ENCODE data around the gene CDH23. TPM values are rescaled to one million over a fixed set of nuclear protein-coding genes. Genes with fewer than 3 reads are reported as not detected.

Gene CDH23
- total RNA-seq, 1 donor from 2014 or later = 0.29 TPM

- Mint-ChIP-seq H3K9me3 (no peaks in the 10 kb centered on the region), H3K4me3 (peak overlapping the region; percentile 67), H3K27ac (peak overlapping the region; percentile 14), H3K4me1 (peaks cover 21% of the 10 kb centered on the region), H3K36me3 (ENCODE audit: low read depth) (no peaks in the 10 kb centered on the region), H3K27me3 (no peaks in the 10 kb centered on the region)
- ATAC-seq (ENCODE audit: low read depth) = peak; percentile 74
- ChIA-PET POLR2A (no interaction called here), CTCF (no interaction called here)
- TF ChIP-seq, protein P1, sequence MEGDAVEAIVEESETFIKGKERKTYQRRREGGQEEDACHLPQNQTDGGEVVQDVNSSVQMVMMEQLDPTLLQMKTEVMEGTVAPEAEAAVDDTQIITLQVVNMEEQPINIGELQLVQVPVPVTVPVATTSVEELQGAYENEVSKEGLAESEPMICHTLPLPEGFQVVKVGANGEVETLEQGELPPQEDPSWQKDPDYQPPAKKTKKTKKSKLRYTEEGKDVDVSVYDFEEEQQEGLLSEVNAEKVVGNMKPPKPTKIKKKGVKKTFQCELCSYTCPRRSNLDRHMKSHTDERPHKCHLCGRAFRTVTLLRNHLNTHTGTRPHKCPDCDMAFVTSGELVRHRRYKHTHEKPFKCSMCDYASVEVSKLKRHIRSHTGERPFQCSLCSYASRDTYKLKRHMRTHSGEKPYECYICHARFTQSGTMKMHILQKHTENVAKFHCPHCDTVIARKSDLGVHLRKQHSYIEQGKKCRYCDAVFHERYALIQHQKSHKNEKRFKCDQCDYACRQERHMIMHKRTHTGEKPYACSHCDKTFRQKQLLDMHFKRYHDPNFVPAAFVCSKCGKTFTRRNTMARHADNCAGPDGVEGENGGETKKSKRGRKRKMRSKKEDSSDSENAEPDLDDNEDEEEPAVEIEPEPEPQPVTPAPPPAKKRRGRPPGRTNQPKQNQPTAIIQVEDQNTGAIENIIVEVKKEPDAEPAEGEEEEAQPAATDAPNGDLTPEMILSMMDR (IDR thresholded peaks at IDR 0.05) = no peak
- DNase-seq = no peak
- intact Hi-C loops (cut with micrococcal nuclease) = no loop called here
These were observed 78.6 kb downstream of the CDH23 start for GRCh38 chr10:71475243-71475871.

DNA sequence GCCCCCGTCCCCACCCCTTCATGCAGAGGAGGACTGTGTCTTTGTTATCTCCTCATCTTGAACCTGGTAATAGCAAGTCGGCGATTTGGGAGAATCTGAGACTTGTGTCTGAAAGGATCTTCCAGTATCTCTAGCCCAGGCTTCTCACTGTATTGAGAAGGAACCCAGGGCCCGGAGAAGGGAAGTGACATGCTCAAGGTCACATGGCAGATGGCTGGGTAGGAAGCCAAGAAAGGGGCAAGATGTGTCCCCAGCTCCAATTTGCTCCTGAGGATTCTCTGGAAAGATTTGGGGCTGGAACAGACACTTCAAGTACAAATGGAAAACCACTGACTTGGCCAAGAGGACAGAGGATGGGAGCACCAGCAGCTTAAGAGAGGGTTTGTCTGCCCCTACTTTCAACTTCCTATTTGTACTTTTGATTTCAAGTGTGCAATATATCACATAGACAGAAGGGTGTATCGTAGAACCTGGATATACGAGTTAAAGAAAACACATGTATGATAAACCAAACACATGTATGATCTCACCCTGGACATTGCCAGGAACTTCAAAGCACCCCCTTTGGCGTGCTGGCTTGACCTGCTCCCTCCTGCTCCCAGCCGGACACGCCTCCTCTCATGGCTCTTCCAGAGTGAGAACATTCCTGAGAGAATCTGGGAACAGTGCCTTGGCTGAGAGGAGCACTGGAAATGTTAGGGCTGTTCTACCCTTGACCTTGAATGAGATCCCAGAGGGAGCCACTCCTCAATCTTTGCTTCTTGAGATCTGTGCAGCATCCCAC is 79.7 kb downstream of the CDH23 start:
- no peaks in the 10 kb centered on the region for H3K9me3 Mint-ChIP-seq
- intact Hi-C loops (cut with micrococcal nuclease) = no loop called here
- ChIA-PET CTCF (no interaction called here), POLR2A (no interaction called here)
- TF ChIP-seq, protein P1 (IDR thresholded peaks at IDR 0.05) = no peak
- DNase-seq = no peak
- H3K36me3 Mint-ChIP-seq (ENCODE audit: low read depth) = no peaks in the 10 kb centered on the region
- no peak overlapping the region for H3K27ac Mint-ChIP-seq
- no peaks in the 10 kb centered on the region for H3K27me3 Mint-ChIP-seq
- peaks cover 21% of the 10 kb centered on the region for H3K4me1 Mint-ChIP-seq
- no peak overlapping the region for H3K4me3 Mint-ChIP-seq
- ATAC-seq (ENCODE audit: low read depth) = no peak

- ATAC-seq (ENCODE audit: low read depth) (no peak), DNase-seq (no peak)
- Mint-ChIP-seq H3K4me3 (no peak overlapping the region), H3K27ac (no peak overlapping the region), H3K27me3 (peaks cover 2% of the 10 kb centered on the region), H3K4me1 (peaks cover 21% of the 10 kb centered on the region), H3K9me3 (no peaks in the 10 kb centered on the region), H3K36me3 (ENCODE audit: low read depth) (no peaks in the 10 kb centered on the region)
- TF ChIP-seq, protein P1 (IDR thresholded peaks at IDR 0.05) = no peak
- intact Hi-C loops (cut with micrococcal nuclease) = no loop called here
- CTCF ChIA-PET = no interaction called here
- POLR2A ChIA-PET = no interaction called here
These were observed 81.5 kb downstream of the CDH23 start for GRCh38 chr10:71478173-71478572.

- ChIA-PET CTCF (no interaction called here), POLR2A (no interaction called here)
- TF ChIP-seq, protein P1 (IDR thresholded peaks at IDR 0.05) = no peak
- peaks cover 2% of the 10 kb centered on the region for H3K27me3 Mint-ChIP-seq
- H3K4me3 Mint-ChIP-seq = no peak overlapping the region
- no peak overlapping the region for H3K27ac Mint-ChIP-seq
- ATAC-seq (ENCODE audit: low read depth) (no peak), DNase-seq (no peak)
- intact Hi-C loops (cut with micrococcal nuclease) = no loop called here
- no peaks in the 10 kb centered on the region for H3K36me3 Mint-ChIP-seq (ENCODE audit: low read depth)
- H3K4me1 Mint-ChIP-seq = peaks cover 21% of the 10 kb centered on the region
- no peaks in the 10 kb centered on the region for H3K9me3 Mint-ChIP-seq
These were observed 82.2 kb downstream of the CDH23 start for GRCh38 chr10:71478813-71479365.

DNA sequence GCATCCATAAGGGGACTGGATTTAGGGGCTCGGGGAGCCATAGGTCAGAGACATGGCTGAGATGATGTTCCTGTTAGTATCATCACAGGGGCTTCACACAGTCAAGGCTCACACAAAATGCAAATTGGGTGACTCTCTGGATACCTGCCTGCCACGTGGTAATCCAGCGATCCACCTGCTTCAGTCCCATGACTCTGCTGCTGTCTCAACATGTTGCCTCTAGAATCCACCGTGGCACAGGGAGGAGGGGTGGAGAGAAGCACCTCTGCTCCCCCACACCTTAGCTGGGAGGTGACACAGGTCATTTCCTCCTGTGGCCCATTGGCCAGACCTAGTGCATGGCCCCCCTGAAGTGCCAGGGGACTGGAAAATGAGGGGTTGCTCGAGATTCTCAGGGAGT is 83.1 kb downstream of the CDH23 start:
- no peak for ATAC-seq (ENCODE audit: low read depth)
- TF ChIP-seq, protein P1 (IDR thresholded peaks at IDR 0.05) = no peak
- Mint-ChIP-seq H3K4me3 (no peak overlapping the region), H3K27me3 (peaks cover 5% of the 10 kb centered on the region), H3K36me3 (ENCODE audit: low read depth) (no peaks in the 10 kb centered on the region), H3K9me3 (no peaks in the 10 kb centered on the region), H3K4me1 (peaks cover 17% of the 10 kb centered on the region), H3K27ac (no peak overlapping the region)
- ChIA-PET POLR2A (no interaction called here), CTCF (no interaction called here)
- DNase-seq = no peak
- intact Hi-C loops (cut with micrococcal nuclease) = no loop called here

All from activated B cell treated with CpG ODN at 0.5 μM for 24 hours (primary cell).